Effector memory CD4-positive, alpha-beta T cell (primary cell): ENCODE data around the gene SH3PXD2B.

Source experiments
- DNase-seq, 3 donors: peaks; one replicate each; pipeline ENCODE4 v3.0.0-alpha.2; 2020
- H3K27ac ChIP-seq: 2 replicates; pipeline ENCODE4 v1.7.0; 2013; ENCODE audit warnings: mild to moderate bottlenecking, low read length, moderate library complexity; ENCODE audit not compliant: insufficient read depth, poor library complexity, severe bottlenecking
- H3K27me3 ChIP-seq: replicated peaks from 2 replicates; pipeline ENCODE4 v1.7.0; 2013; ENCODE audit warnings: mild to moderate bottlenecking, low read length; ENCODE audit not compliant: insufficient read depth, control insufficient read depth, poor library complexity, severe bottlenecking
- H3K36me3 ChIP-seq: 2 replicates; pipeline ENCODE4 v1.7.0; 2013; ENCODE audit warnings: mild to moderate bottlenecking, low read length, moderate library complexity; ENCODE audit not compliant: control insufficient read depth, insufficient read depth
- H3K4me1 ChIP-seq: 2 replicates; pipeline ENCODE4 v1.7.0; 2013; ENCODE audit warnings: low read length, mild to moderate bottlenecking; ENCODE audit not compliant: control insufficient read depth, insufficient read depth, poor library complexity, severe bottlenecking
- H3K4me3 ChIP-seq: 2 replicates; pipeline ENCODE4 v1.7.0; 2013; ENCODE audit warnings: low read length, low read depth, mild to moderate bottlenecking; ENCODE audit not compliant: insufficient read depth, poor library complexity, severe bottlenecking
- H3K9me3 ChIP-seq: 2 replicates; pipeline ENCODE4 v1.7.0; 2013; ENCODE audit warnings: mild to moderate bottlenecking, low read length, moderate library complexity; ENCODE audit not compliant: control insufficient read depth

The SH3PXD2B gene

DNA sequence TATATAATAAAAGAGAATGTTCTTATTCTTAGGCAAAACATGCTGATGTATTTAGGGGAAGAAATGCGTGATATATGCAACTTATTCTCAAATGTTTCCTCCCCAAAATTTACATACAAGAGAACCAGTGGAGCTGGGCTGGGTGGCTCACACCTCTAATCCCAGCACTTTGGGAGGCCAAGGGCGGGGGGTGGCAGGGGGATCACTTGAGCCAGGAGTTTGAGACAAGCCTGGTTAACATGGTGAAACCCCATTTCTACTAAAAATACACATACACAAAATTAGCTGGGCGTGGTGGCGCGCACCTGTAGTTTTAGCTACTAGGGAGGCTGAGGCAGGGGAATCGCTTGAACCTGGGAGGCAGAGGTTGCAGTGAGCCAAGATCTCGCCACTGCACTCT is 143.3 kb downstream of the SH3PXD2B start:
- H3K4me1 ChIP-seq, result no peaks in the 10 kb centered on the region
- no peak for DNase-seq
- no peak overlapping the region for H3K4me3 ChIP-seq
- no peaks in the 10 kb centered on the region for H3K27me3 ChIP-seq
- no peaks in the 10 kb centered on the region for H3K9me3 ChIP-seq
- H3K36me3 ChIP-seq, result no peaks in the 10 kb centered on the region
- H3K27ac ChIP-seq, result no peak overlapping the region

DNA sequence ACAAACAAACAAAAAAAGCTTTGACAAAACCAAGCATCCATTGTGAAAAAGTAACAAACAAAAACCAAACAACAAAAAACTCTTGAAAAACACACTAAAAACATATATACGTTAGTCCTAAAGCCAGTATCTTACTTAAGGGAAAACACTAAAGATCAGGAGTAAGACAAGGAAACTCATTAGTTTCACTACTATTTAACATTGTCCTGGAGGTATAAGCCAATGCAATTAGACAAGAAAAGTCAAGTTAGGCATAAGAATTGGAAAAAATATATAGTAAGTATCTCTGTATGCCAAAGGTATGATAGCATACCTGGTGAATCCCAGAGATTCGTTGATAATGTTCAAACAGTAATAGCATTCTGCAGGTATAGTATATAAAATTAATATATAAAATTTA is 148.9 kb downstream of the SH3PXD2B start:
- H3K36me3 ChIP-seq, result no peaks in the 10 kb centered on the region
- no peaks in the 10 kb centered on the region for H3K9me3 ChIP-seq
- H3K27me3 ChIP-seq, result no peaks in the 10 kb centered on the region
- H3K4me3 ChIP-seq, result no peak overlapping the region
- no peaks in the 10 kb centered on the region for H3K4me1 ChIP-seq
- no peak for DNase-seq
- no peak overlapping the region for H3K27ac ChIP-seq

DNA sequence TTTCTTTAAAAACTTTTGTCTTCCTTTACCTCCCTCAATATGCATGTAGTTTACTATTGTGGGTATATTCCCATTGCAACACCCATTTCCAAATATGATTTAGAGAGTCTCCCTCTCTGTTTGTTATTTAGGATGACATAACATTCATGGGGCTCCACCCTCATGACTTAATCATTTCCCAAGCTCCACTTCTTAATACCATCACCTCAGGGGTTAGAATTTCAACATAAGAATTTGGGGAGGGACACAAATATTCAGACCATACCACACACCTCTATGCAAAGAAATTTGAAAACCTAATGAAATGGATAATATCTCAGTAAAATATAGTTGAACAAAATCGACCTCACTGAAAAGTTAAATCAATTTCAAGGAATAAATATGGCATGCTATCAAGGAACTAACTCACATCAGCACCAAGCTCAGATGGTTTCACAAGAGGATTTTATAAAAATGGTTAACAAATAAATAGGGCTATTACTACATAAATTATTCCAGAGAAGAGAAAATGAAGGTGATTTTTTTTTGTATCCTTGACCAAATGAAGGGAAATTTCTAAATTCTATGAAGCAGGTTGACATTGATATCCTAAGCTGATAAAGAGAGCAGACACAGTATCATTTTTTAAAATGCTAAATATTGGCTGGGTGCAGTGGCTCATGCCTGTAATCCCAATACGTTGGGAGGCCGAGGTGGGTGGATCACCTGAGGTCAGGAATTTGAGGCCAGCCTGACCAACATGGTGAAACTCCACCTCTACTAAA is 150.6 kb downstream of the SH3PXD2B start:
- H3K9me3 ChIP-seq, result no peaks in the 10 kb centered on the region
- H3K36me3 ChIP-seq, result no peaks in the 10 kb centered on the region
- no peaks in the 10 kb centered on the region for H3K4me1 ChIP-seq
- DNase-seq, result no peak
- H3K27ac ChIP-seq, result no peak overlapping the region
- H3K4me3 ChIP-seq, result no peak overlapping the region
- no peaks in the 10 kb centered on the region for H3K27me3 ChIP-seq

DNA sequence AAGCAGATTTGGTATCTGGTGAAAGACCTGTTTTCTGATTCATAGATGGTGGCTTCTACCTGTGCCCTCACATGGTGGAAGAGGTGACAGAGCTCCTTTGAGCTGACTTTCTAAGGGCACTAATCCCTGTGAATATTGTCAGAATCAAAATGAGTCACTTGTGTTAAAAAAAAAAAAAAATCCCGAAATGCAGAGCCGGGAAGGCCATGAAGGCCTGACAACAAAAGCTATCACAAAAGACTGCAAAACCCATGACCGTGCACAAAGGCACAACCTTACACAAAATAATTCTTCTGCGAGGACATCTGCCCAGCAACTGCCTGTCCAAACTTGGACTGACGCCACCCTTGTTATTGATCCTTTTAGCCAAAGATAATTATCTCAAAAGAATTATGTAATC is 151.2 kb downstream of the SH3PXD2B start:
- Histone ChIP-seq H3K4me3 (no peak overlapping the region), H3K9me3 (no peaks in the 10 kb centered on the region), H3K4me1 (no peaks in the 10 kb centered on the region), H3K36me3 (no peaks in the 10 kb centered on the region), H3K27ac (no peak overlapping the region), H3K27me3 (no peaks in the 10 kb centered on the region)
- no peak for DNase-seq

DNA sequence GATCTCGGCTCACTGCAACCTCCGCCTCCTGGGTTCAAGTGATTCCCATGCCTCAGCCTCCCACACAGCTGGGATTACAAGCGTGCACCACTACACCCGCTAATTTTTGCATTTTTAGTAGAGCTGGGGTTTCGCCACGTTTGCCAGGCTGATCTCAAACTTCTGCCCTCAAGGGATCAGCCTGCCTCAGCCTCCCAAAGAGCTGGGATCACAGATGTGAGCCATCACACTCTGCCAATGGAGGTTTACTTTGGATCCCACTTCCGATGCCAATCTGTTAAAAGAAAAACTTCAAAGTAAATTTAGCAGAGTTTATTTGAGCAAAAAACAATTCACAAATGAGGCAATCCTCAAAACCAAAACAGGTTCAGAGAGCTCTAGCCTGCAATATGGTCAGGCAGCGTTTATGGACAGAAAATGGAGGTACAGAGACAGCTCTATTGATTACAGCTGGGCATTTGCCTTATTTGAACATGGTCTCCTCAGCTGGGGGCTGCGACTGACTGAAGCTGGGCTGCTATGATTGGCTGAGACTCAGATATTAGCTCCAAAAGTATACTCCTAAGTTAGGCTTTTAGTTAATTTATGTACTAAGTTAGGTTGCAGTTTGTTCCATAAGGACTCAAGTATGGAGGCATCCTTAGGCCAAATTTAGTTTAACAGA is 152.1 kb downstream of the SH3PXD2B start:
- no peak overlapping the region for H3K27ac ChIP-seq
- no peak for DNase-seq
- H3K36me3 ChIP-seq, result no peaks in the 10 kb centered on the region
- no peak overlapping the region for H3K4me3 ChIP-seq
- H3K4me1 ChIP-seq, result no peaks in the 10 kb centered on the region
- H3K9me3 ChIP-seq, result no peaks in the 10 kb centered on the region
- no peaks in the 10 kb centered on the region for H3K27me3 ChIP-seq

DNA sequence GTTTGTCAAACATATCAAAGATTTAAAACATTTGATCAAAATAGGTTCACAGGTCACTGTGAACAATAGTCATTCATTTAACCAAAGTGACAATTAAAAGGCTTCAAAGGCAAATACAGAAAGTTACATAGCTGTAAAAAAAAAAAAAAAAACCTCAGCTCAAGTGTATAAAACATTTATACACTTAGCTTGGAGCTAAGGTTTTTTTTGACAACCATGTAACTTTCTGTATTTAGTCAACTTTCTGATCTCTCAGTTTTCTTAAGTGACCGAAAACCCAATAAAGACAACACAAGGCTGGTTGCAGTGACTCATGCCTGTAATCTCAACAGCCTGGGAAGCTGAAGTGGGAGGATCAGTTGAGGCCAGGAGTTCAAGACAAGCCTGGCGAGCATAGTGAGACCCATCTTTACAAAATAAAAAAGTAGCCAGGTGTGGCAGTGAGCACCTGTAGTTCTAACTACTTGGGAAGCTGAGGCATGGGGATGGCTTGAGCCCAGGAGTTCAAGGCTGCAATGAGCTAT is 154.3 kb downstream of the SH3PXD2B start:
- H3K4me1 ChIP-seq, result no peaks in the 10 kb centered on the region
- no peak overlapping the region for H3K27ac ChIP-seq
- H3K4me3 ChIP-seq, result no peak overlapping the region
- DNase-seq, result no peak
- no peaks in the 10 kb centered on the region for H3K27me3 ChIP-seq
- H3K9me3 ChIP-seq, result no peaks in the 10 kb centered on the region
- no peaks in the 10 kb centered on the region for H3K36me3 ChIP-seq

DNA sequence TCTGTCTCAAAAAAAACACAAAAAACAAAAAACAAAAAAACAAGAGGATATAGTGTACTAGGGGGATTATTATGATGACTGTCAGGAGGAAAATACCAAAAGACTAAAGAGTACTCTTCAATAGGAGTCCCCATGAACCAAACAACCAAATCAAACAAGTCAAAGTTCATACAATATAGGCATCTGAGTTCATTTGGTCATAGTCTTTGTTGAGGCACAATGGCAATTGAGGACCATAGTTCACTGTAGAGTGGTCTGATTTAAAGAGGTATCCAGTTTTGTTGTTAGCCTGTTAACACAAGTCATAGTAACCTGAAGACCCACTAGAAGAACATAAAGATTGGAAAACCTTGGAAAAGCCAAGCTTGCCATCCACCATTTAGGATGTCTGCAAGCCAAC is 159.5 kb downstream of the SH3PXD2B start:
- H3K36me3 ChIP-seq, result no peaks in the 10 kb centered on the region
- DNase-seq, result no peak
- H3K9me3 ChIP-seq, result no peaks in the 10 kb centered on the region
- H3K27me3 ChIP-seq, result no peaks in the 10 kb centered on the region
- H3K4me3 ChIP-seq, result no peak overlapping the region
- no peaks in the 10 kb centered on the region for H3K4me1 ChIP-seq
- H3K27ac ChIP-seq, result no peak overlapping the region

DNA sequence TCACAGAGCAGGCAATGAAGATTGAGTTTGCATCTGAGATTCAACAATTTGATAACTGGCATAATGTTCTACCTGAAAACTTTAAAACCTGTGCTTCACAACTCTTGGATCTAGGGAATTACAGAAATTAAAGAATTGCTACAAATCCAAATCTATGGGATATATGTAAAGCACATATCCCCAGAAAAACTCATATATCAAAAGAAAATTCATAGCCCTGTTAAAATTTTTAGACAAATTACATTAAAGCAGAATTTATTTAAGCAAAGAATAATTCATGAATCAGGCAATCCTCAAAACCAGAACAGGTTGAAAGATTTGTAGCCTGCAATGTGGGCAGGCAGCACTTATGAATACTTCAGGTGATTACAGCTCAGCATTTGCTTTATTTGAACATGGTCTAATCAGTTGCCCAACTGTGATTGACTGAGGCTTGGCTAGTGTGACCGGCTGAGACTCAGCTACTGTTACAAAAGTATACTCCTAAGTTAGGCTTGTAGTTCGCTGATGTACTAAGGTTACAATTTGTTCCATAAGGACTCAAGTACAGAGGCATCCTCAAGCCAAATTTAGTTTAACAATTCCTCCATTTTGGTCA is 160.5 kb downstream of the SH3PXD2B start:
- Histone ChIP-seq H3K36me3 (no peaks in the 10 kb centered on the region), H3K9me3 (no peaks in the 10 kb centered on the region), H3K27ac (no peak overlapping the region), H3K4me1 (no peaks in the 10 kb centered on the region), H3K27me3 (no peaks in the 10 kb centered on the region), H3K4me3 (no peak overlapping the region)
- no peak for DNase-seq

DNA sequence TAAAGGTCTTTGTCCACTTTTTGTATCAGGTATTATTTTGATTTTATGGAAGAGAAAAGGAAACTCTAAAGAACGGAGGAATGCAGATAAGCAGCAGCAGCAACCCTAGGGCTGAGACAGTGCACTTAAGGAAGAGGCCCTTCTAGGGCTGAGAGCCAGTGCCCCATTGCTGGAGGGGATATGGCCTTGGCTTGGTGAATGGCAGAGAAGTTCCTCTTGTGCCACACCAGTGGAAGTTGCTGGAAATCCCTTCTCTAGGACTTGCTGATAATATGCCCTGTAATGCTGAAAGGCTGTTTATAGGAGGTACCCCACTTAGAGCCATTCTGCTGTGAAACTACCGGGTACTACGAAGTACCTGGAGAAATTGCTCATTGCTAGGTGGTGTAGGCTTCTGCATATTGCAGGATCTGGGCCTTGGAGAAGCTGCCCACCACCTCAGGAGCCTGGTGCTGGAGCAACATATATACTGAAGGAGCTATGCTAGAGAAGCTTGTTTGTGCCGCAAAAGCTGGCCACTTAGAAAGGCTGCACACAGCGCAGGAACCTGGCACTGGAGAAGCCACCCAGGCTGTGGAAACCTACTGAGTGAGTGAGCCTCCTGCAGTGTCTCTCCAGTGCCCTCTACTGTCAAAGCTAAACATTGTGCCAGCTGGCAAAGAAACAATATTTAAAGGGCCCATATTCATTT is 161.1 kb downstream of the SH3PXD2B start:
- Histone ChIP-seq H3K27me3 (no peaks in the 10 kb centered on the region), H3K4me3 (no peak overlapping the region), H3K36me3 (no peaks in the 10 kb centered on the region), H3K9me3 (no peaks in the 10 kb centered on the region), H3K4me1 (no peaks in the 10 kb centered on the region), H3K27ac (no peak overlapping the region)
- DNase-seq, result peak; percentile 21 to 27 (median 24)
